H9 (cell line): Measurements from ENCODE around the gene AKR7A3. TPM values are rescaled to one million over a fixed set of nuclear protein-coding genes. Genes with fewer than 3 reads are reported as not detected.

Experiments
- DNase-seq: peaks from one replicate; pipeline ENCODE4 v3.0.0-alpha.2; 2017
- H2AFZ ChIP-seq: one replicate; pipeline ENCODE4 v1.6.1; 2013; ENCODE audit warnings: mild to moderate bottlenecking, low read length, control low read depth, moderate library complexity
- H2AK5ac ChIP-seq: 2 replicates; pipeline ENCODE4 v1.6.1; 2013; ENCODE audit warnings: low read length, control low read depth, mixed read lengths; ENCODE audit not compliant: insufficient read length
- H2BK120ac ChIP-seq: one replicate; pipeline ENCODE4 v1.6.1; 2013; ENCODE audit warnings: low read depth, mild to moderate bottlenecking, low read length, control low read depth, inconsistent platforms; ENCODE audit not compliant: poor library complexity, severe bottlenecking
- H2BK12ac ChIP-seq: 2 replicates; pipeline ENCODE4 v1.6.1; 2013; ENCODE audit warnings: low read length, control low read depth, mixed read lengths, low read depth; ENCODE audit not compliant: insufficient read length
- H2BK15ac ChIP-seq: 2 replicates; pipeline ENCODE4 v1.6.1; 2013; ENCODE audit warnings: low read depth, low read length, control low read depth
- H2BK20ac ChIP-seq: one replicate; pipeline ENCODE4 v1.6.1; 2013; ENCODE audit warnings: low read depth, mild to moderate bottlenecking, low read length, control low read depth, inconsistent platforms; ENCODE audit not compliant: poor library complexity, severe bottlenecking
- H2BK5ac ChIP-seq: 2 replicates; pipeline ENCODE4 v1.6.1; 2013; ENCODE audit warnings: low read length, control low read depth, mixed read lengths; ENCODE audit not compliant: insufficient read length
- H3K14ac ChIP-seq: 2 replicates; pipeline ENCODE4 v1.6.1; 2013; ENCODE audit warnings: low read length, control low read depth; ENCODE audit not compliant: insufficient read depth
- H3K18ac ChIP-seq: 2 replicates; pipeline ENCODE4 v1.6.1; 2013; ENCODE audit warnings: low read depth, mild to moderate bottlenecking, mixed read lengths, low read length, control low read depth; ENCODE audit not compliant: insufficient read length
- H3K23ac ChIP-seq: 2 replicates; pipeline ENCODE4 v1.6.1; 2013; ENCODE audit warnings: low read length, control low read depth, mixed read lengths, low read depth; ENCODE audit not compliant: insufficient read length
- H3K23me2 ChIP-seq: 2 replicates; pipeline ENCODE4 v1.6.1; 2013; ENCODE audit warnings: low read depth, mild to moderate bottlenecking, mixed read lengths, low read length, control low read depth; ENCODE audit not compliant: insufficient read length, poor library complexity, severe bottlenecking
- H3K27ac ChIP-seq: 2 replicates; pipeline ENCODE4 v1.5.1; 2013; ENCODE audit warnings: low read length, control low read depth, mixed read lengths, low read depth; ENCODE audit not compliant: insufficient read length
- H3K27me3 ChIP-seq: 2 replicates; pipeline ENCODE4 v1.6.1; 2013; ENCODE audit warnings: low read length, control low read depth, inconsistent platforms; ENCODE audit not compliant: insufficient read depth
- H3K4ac ChIP-seq: 2 replicates; pipeline ENCODE4 v1.6.1; 2013; ENCODE audit warnings: low read depth, mild to moderate bottlenecking, control low read depth, inconsistent platforms, low read length, moderate library complexity
- H3K4me1 ChIP-seq: 2 replicates; pipeline ENCODE4 v1.6.1; 2013; ENCODE audit warnings: low read length, control low read depth, inconsistent platforms; ENCODE audit not compliant: insufficient read depth
- H3K4me2 ChIP-seq: 2 replicates; pipeline ENCODE4 v1.6.1; 2013; ENCODE audit warnings: low read length, control low read depth, mixed read lengths; ENCODE audit not compliant: insufficient read length, insufficient read depth
- H3K56ac ChIP-seq: 2 replicates; pipeline ENCODE4 v1.6.1; 2013; ENCODE audit warnings: low read depth, mild to moderate bottlenecking, mixed read lengths, low read length, control low read depth; ENCODE audit not compliant: insufficient read length
- H3K79me1 ChIP-seq: 2 replicates; pipeline ENCODE4 v1.6.1; 2013; ENCODE audit warnings: low read depth, mild to moderate bottlenecking, moderate library complexity, low read length, control low read depth, inconsistent platforms; ENCODE audit not compliant: insufficient read depth, poor library complexity, severe bottlenecking
- H3K79me2 ChIP-seq: 2 replicates; pipeline ENCODE4 v1.6.1; 2013; ENCODE audit warnings: low read length, control low read depth, inconsistent platforms; ENCODE audit not compliant: insufficient read depth
- H3K9ac ChIP-seq: 2 replicates; pipeline ENCODE4 v1.6.1; 2013; ENCODE audit warnings: low read length, control low read depth, mixed read lengths; ENCODE audit not compliant: insufficient read length; ENCODE audit errors: extremely low read depth
- H3K9me3 ChIP-seq: one replicate; pipeline ENCODE4 v1.6.1; 2013; ENCODE audit warnings: low read depth, low read length, inconsistent platforms; ENCODE audit not compliant: control insufficient read depth
- H3T11ph ChIP-seq: one replicate; pipeline ENCODE4 v1.6.1; 2013; ENCODE audit warnings: mild to moderate bottlenecking, low read length, control low read depth, inconsistent platforms
- H4K20me1 ChIP-seq: one replicate; pipeline ENCODE4 v1.6.1; 2013; ENCODE audit not compliant: control insufficient read depth, insufficient read length, insufficient read depth
- H4K5ac ChIP-seq: 2 replicates; pipeline ENCODE4 v1.6.1; 2013; ENCODE audit warnings: low read depth, mild to moderate bottlenecking, mixed read lengths, low read length, control low read depth; ENCODE audit not compliant: insufficient read length
- H4K8ac ChIP-seq: replicated peaks from 2 replicates; pipeline ENCODE4 v1.6.1; 2013; ENCODE audit warnings: low read length, control low read depth, mixed read lengths, low read depth; ENCODE audit not compliant: insufficient read length
- H4K91ac ChIP-seq: 2 replicates; pipeline ENCODE4 v1.6.1; 2013; ENCODE audit warnings: low read depth, mild to moderate bottlenecking, moderate library complexity, mixed read lengths, low read length, control low read depth; ENCODE audit not compliant: insufficient read length
- H3K27ac Mint-ChIP-seq, 3 experiments: 2 replicates in 2 of 3; 3 replicates in 1 of 3; pipeline ENCODE4 v1.8.0; 2020 to 2021; ENCODE audit warnings: mixed read lengths in 3 of 3, mild to moderate bottlenecking in 1 of 3, moderate library complexity in 1 of 3
- H3K27me3 Mint-ChIP-seq: 2 replicates; pipeline ENCODE4 v1.8.0; 2021; ENCODE audit warnings: low read depth, mild to moderate bottlenecking, moderate library complexity, mixed read lengths
- H3K36me3 Mint-ChIP-seq, 3 experiments: 2 replicates in 2 of 3; 3 replicates in 1 of 3; pipeline ENCODE4 v1.8.0; 2020 to 2021; ENCODE audit warnings: low read depth in 3 of 3, mixed read lengths in 3 of 3; ENCODE audit not compliant: insufficient read depth in 1 of 3
- H3K4me1 Mint-ChIP-seq, 2 experiments: 2 replicates each; pipeline ENCODE4 v1.8.0; 2020; ENCODE audit warnings: mixed read lengths in 2 of 2
- H3K4me3 Mint-ChIP-seq, 2 experiments: 2 replicates in 1 of 2; 3 replicates in 1 of 2; pipeline ENCODE4 v1.8.0; 2020 to 2021; ENCODE audit warnings: mild to moderate bottlenecking in 2 of 2, mixed read lengths in 2 of 2, moderate library complexity in 1 of 2
- H3K9me3 Mint-ChIP-seq, 2 experiments: 2 replicates in 1 of 2; 3 replicates in 1 of 2; pipeline ENCODE4 v1.8.0; 2020; ENCODE audit warnings: mild to moderate bottlenecking in 2 of 2, mixed read lengths in 2 of 2, moderate library complexity in 1 of 2
- CTCF ChIP-seq: fragments of 200-600 bp; sonication (generic); conservative IDR thresholded peaks from 3 replicates; pipeline ENCODE4 v1.8.0; 2021; ENCODE audit warnings: antibody characterized with exemption, mild to moderate bottlenecking
- WGBS: extraction: QIAGEN DNeasy Blood & Tissue Kit; methylation state at CpG from one replicate; pipeline ENCODE4 v1.1.7; 2013; ENCODE audit warnings: missing lambda C conversion rate, low lambda C conversion rate, mixed read lengths; ENCODE audit not compliant: insufficient read length; ENCODE audit errors: extremely low coverage; 5-methylcytosine and 5-hydroxymethylcytosine counted together
- total RNA-seq: library from RNA; stranded (reverse); gene quantifications from 2 replicates; pipeline ENCODE4 v1.2.1, GENCODE V29; 2021

Gene AKR7A3
- total RNA-seq, 1 experiment from 2014 or later: 0.74 TPM

GRCh38 chr1:19311931-19312781 is 23.6 kb upstream of the AKR7A3 start, which contains the start of the genes AKR7A2 and SLC66A1:
TSS of gene AKR7A2 (minus strand) at chr1:19312144. CDS start at chr1:19312124, 20 bp downstream.
TSS of gene SLC66A1 (plus strand) at chr1:19312326. CDS start at chr1:19317678, 5,352 bp downstream.
- Mint-ChIP-seq H3K36me3 (peaks cover 7 to 20% (median 17%) of the 10 kb centered on the region in 3 experiments), H3K27me3 (no peaks in the 10 kb centered on the region; the same call in 1 of the 2 replicates), H3K4me1 (peaks cover 19% of the 10 kb centered on the region in 2 experiments), H3K27ac (peak within 1 kb of the TSS in 1 of 3 experiments; percentile 82; a peak in 3 of 7 replicates), H3K9me3 (no peaks in the 10 kb centered on the region), H3K4me3 (peak within 1 kb of the TSS; percentile 85 to 89)
- no CpG with 5 or more reads among the region's 105 CpGs for WGBS
- no peaks in the 10 kb centered on the region for H3K9me3 ChIP-seq
- 0 out of 3 replicates have a peak, but pooled peaks have one; percentile 16 for TF ChIP-seq CTCF
- peak within 1 kb of the TSS; percentile 49; the same call in 1 of the 2 replicates for H3K14ac ChIP-seq
- no peak within 1 kb of the TSS for H2AFZ ChIP-seq
- H2BK120ac ChIP-seq: no peak within 1 kb of the TSS
- DNase-seq: peak; percentile 92
- H3K79me2 ChIP-seq: no peaks in the 10 kb centered on the region
- no peaks in the 10 kb centered on the region for H4K20me1 ChIP-seq
- H3K79me1 ChIP-seq: no peaks in the 10 kb centered on the region
- no peak within 1 kb of the TSS for H2BK5ac ChIP-seq
- H3K4me2 ChIP-seq: peak within 1 kb of the TSS; percentile 71
- no peak within 1 kb of the TSS for H4K91ac ChIP-seq
- no peak within 1 kb of the TSS for H2BK12ac ChIP-seq
- no peak within 1 kb of the TSS for H3K23ac ChIP-seq
- H2AK5ac ChIP-seq: no peak within 1 kb of the TSS
- no peak within 1 kb of the TSS for H3K56ac ChIP-seq
- H3K23me2 ChIP-seq: peaks cover 13% of the 10 kb centered on the region
- H3T11ph ChIP-seq: no peak within 1 kb of the TSS
- H3K27me3 ChIP-seq: no peaks in the 10 kb centered on the region
- H3K27ac ChIP-seq: no peak within 1 kb of the TSS
- no peak within 1 kb of the TSS for H3K18ac ChIP-seq
- H3K9ac ChIP-seq: peak within 1 kb of the TSS; percentile 76
- H2BK15ac ChIP-seq: no peak within 1 kb of the TSS
- no peak within 1 kb of the TSS for H2BK20ac ChIP-seq
- no peak within 1 kb of the TSS for H4K8ac ChIP-seq
- no peak within 1 kb of the TSS for H4K5ac ChIP-seq
- H3K4ac ChIP-seq: no peak within 1 kb of the TSS
- H3K4me1 ChIP-seq: no peaks in the 10 kb centered on the region
